PC-3 (cell line): ENCODE results near the gene PPP2CA. TPM values are rescaled to one million over a fixed set of nuclear protein-coding genes. Genes with fewer than 3 reads are reported as not detected.

Experiments used
- ATAC-seq: fragments of 200-7000 bp; cut with Tn5 transposase; 2 replicates; pipeline ENCODE4 v1.9.1; 2020; ENCODE audit warnings: mild to moderate bottlenecking, moderate library complexity
- BruUV-seq: library from RNA; stranded (reverse); fragments of 400-500 nt; replicated peaks from 2 replicates; lab custom pipeline; 2021; lab: Mats Ljungman, UMichigan
- CTCF ChIA-PET: fragments of 300-600 bp; sonication (Branson Sonifier 250); formaldehyde crosslinking; loops from one replicate; lab custom pipeline; 2022; ENCODE audit warnings: antibody characterized with exemption; lab: Charles Lee
- POLR2A ChIA-PET: fragments of 300-600 bp; sonication (Branson Sonifier 250); formaldehyde crosslinking; loops from one replicate; lab custom pipeline; 2022; ENCODE audit warnings: antibody characterized with exemption; ENCODE audit not compliant: unreplicated experiment; lab: Charles Lee
- DNase-seq: peaks from one replicate; pipeline ENCODE4 v3.0.0-alpha.2; 2015
- H2AFZ ChIP-seq: fragments of 300-600 bp; sonication (generic); 2 replicates; pipeline ENCODE4 v1.6.0; 2016; ENCODE audit warnings: antibody characterized with exemption, low read length
- H3F3A ChIP-seq: fragments of 300-600 bp; sonication (generic); one replicate; pipeline ENCODE4 v1.6.0; 2017; ENCODE audit warnings: antibody characterized with exemption, low read length, control low read depth, mild to moderate bottlenecking; ENCODE audit not compliant: unreplicated experiment
- H3K27ac ChIP-seq: fragments of 300-600 bp; sonication (generic); 2 replicates; pipeline ENCODE4 v1.5.1; 2016; ENCODE audit warnings: mild to moderate bottlenecking, low read length
- H3K27me3 ChIP-seq: fragments of 300-600 bp; sonication (generic); 2 replicates; pipeline ENCODE4 v1.6.1; 2016; ENCODE audit warnings: low read length, mixed read lengths
- H3K36me3 ChIP-seq: fragments of 300-600 bp; sonication (generic); 2 replicates; pipeline ENCODE4 v1.6.1; 2016; ENCODE audit warnings: low read depth, mixed run types, low read length, mixed read lengths
- H3K4me1 ChIP-seq: fragments of 300-600 bp; sonication (generic); 2 replicates; pipeline ENCODE4 v1.5.1; 2016; ENCODE audit warnings: low read length; ENCODE audit not compliant: insufficient read depth
- H3K4me2 ChIP-seq: fragments of 300-600 bp; sonication (generic); 2 replicates; pipeline ENCODE4 v1.6.0; 2016; ENCODE audit warnings: low read length
- H3K4me3 ChIP-seq: fragments of 300-600 bp; sonication (generic); 2 replicates; pipeline ENCODE4 v1.5.1; 2016; ENCODE audit warnings: mild to moderate bottlenecking, low read length, mixed read lengths
- H3K79me2 ChIP-seq: fragments of 300-600 bp; sonication (generic); 2 replicates; pipeline ENCODE4 v1.6.1; 2017; ENCODE audit warnings: low read length, mixed read lengths
- H3K9ac ChIP-seq: fragments of 300-600 bp; sonication (generic); 2 replicates; pipeline ENCODE4 v1.6.0; 2016; ENCODE audit warnings: mild to moderate bottlenecking, low read length
- H3K9me2 ChIP-seq: fragments of 300-600 bp; sonication (generic); replicated peaks from 2 replicates; pipeline ENCODE4 v1.6.1; 2016; ENCODE audit warnings: mixed run types, low read length, mixed read lengths
- H3K9me3 ChIP-seq: fragments of 300-600 bp; sonication (generic); 2 replicates; pipeline ENCODE4 v1.6.1; 2016; ENCODE audit warnings: low read length, mixed read lengths
- H4K20me1 ChIP-seq: fragments of 300-600 bp; sonication (generic); 2 replicates; pipeline ENCODE4 v1.6.1; 2016; ENCODE audit warnings: low read length, mixed read lengths
- EZH2 ChIP-seq: fragments of 300-600 bp; sonication (generic); IDR thresholded peaks from one replicate; pipeline ENCODE4 v1.6.1; 2017; ENCODE audit warnings: antibody characterized with exemption, mild to moderate bottlenecking, low read length; ENCODE audit not compliant: unreplicated experiment
- EZH2phosphoT487 ChIP-seq: fragments of 300-600 bp; sonication (generic); IDR thresholded peaks from 2 replicates; pipeline ENCODE4 v1.6.1; 2018; ENCODE audit warnings: mild to moderate bottlenecking, antibody characterized with exemption, low read length, borderline replicate concordance
- intact Hi-C: fragments of 100-400 bp; cut with micrococcal nuclease; formaldehyde crosslinking; loops from 2 replicates; pipeline ENCODE4 v1.9.0; 2023
- microRNA-seq: library from miRNA; unstranded; fragments of <30 nt; microRNA quantifications from one replicate; pipeline ENCODE4 v1.1.0, GENCODE V29; 2020; ENCODE audit not compliant: unreplicated experiment
- total RNA-seq: library from RNA; depleted of rRNA; stranded (reverse); fragments of >200 nt; gene quantifications from 2 replicates; pipeline ENCODE4 v1.2.3, GENCODE V29; 2014; rRNA removed
- TF ChIP-seq, protein P1 (sequence below): fragments of 300-600 bp; sonication (generic); conservative IDR thresholded peaks from 2 replicates; pipeline ENCODE4 v1.5.1; 2017; ENCODE audit warnings: antibody characterized with exemption, low read depth, mild to moderate bottlenecking, low read length

PPP2CA gene
- total RNA-seq, 1 experiment from 2014 or later, result 184 TPM

DNA sequence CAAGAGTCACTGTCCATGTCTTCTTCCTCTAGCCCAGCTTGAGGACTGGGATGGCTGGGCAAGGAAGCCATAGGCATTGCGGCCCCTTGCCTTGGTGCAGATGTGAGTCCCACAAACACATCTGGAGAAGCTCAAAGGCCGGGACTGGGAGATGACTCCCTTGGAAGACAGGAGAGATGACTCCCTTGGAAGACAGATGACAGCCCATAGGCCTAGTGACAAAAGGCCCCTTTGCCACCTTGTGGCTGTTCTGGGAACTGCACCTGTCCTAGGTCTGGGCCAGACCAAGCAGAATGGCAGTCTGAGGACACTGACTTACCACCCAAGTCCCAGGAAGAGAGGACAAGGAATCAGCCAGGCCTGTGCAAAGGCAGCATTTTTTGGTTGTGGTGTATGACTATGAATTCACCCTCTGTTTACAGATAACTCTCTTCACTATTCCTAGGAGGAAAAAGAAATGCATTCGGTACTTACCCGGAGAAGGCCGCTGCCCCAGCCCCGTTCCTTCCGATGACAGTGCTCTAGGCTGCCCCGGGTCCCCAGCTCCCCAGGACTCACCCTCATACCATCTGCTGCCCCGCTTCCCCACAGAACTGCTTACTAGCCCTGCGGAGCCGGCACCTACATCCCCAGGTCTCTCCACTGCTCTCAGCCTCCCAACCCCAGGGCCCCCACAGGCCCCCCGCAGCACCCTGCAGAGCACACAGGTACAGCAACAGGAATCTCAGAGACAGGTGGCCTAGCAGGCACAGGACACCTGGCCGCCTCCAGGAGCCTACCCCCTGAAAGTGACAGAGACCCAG is 79.9 kb downstream of the PPP2CA start:
- Histone ChIP-seq H3K27ac (no peak overlapping the region), H3K36me3 (peaks cover 42% of the 10 kb centered on the region), H3K9me3 (no peaks in the 10 kb centered on the region), H3K9me2 (no peaks in the 10 kb centered on the region), H2AFZ (no peak overlapping the region), H4K20me1 (peaks cover 5% of the 10 kb centered on the region; the same call in 1 of the 2 replicates), H3K4me3 (no peak overlapping the region), H3F3A (no peaks in the 10 kb centered on the region), H3K4me2 (no peak overlapping the region), H3K27me3 (no peaks in the 10 kb centered on the region), H3K4me1 (peaks cover 1% of the 10 kb centered on the region; the same call in 1 of the 2 replicates), H3K79me2 (peaks cover 20% of the 10 kb centered on the region; the same call in 1 of the 2 replicates), H3K9ac (no peak overlapping the region)
- intact Hi-C loops, result loop anchor here (1.0 kb wide), 1 partner anchor 107 kb away; no protein-coding TSS in a partner anchor
- ChIA-PET POLR2A (no interaction called here), CTCF (interaction anchor here (0.6 to 1.4 kb wide), 2 partner anchors 106 kb away, joined by 7 to 9 read pairs; no protein-coding TSS in a partner anchor)
- BruUV-seq, result no TSS peak
- peak; percentile 84 for ATAC-seq
- DNase-seq, result peak; percentile 82
- TF ChIP-seq EZH2phosphoT487 (no peak), EZH2 (no peak)
- TF ChIP-seq, protein P1, sequence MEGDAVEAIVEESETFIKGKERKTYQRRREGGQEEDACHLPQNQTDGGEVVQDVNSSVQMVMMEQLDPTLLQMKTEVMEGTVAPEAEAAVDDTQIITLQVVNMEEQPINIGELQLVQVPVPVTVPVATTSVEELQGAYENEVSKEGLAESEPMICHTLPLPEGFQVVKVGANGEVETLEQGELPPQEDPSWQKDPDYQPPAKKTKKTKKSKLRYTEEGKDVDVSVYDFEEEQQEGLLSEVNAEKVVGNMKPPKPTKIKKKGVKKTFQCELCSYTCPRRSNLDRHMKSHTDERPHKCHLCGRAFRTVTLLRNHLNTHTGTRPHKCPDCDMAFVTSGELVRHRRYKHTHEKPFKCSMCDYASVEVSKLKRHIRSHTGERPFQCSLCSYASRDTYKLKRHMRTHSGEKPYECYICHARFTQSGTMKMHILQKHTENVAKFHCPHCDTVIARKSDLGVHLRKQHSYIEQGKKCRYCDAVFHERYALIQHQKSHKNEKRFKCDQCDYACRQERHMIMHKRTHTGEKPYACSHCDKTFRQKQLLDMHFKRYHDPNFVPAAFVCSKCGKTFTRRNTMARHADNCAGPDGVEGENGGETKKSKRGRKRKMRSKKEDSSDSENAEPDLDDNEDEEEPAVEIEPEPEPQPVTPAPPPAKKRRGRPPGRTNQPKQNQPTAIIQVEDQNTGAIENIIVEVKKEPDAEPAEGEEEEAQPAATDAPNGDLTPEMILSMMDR, result peak; percentile 73

DNA sequence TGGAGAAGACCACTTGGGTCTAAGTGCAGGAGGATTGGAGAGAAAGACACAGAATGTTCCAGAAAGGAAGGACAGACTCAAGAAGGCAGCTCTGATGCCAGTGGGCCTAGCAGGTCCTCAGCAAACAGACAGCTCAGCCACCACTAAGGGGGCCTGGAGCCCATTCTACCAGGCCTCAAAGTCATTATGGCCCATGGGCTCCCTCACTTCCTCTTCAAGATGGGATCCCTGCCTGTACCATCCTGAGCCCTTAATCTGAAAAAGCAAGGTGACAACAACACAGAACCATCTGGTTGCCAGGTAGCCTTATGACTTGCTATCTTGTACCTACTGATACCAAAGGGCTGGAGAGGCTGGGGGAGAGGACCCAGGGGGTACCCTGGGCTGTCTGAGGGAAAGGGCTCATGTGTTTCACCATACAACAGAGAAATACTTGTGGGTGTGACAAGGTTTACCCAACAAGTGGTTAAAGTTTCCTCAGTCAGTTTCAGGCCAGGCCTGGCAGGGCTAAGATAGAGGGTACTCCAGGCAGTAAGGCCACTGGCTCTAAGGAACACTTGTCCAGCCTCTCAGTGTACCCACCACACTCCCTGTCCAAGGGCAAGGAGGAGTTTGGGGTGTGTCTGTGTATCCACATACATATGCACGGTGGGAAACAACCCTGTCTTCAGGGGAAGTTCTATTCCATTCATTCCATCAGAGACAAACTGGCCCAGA is 80.7 kb downstream of the PPP2CA start:
- no peaks in the 10 kb centered on the region for H3F3A ChIP-seq

More for the DNA sequence above, 80.7 kb downstream of the PPP2CA start:
- peaks cover 5% of the 10 kb centered on the region; the same call in 1 of the 2 replicates for H4K20me1 ChIP-seq
- intact Hi-C loops, result no loop called here
- no peaks in the 10 kb centered on the region for H3K9me2 ChIP-seq
- H3K4me3 ChIP-seq, result no peak overlapping the region
- H3K27ac ChIP-seq, result no peak overlapping the region
- H2AFZ ChIP-seq, result no peak overlapping the region
- H3K9me3 ChIP-seq, result no peaks in the 10 kb centered on the region
- no peak overlapping the region for H3K9ac ChIP-seq
- H3K4me1 ChIP-seq, result peaks cover 6% of the 10 kb centered on the region; the same call in 1 of the 2 replicates
- peaks cover 36% of the 10 kb centered on the region for H3K36me3 ChIP-seq
- no peak overlapping the region for H3K4me2 ChIP-seq
- H3K27me3 ChIP-seq, result no peaks in the 10 kb centered on the region
- ATAC-seq (no peak), DNase-seq (no peak)
- no TSS peak for BruUV-seq
- TF ChIP-seq EZH2, result no peak
- no peak for TF ChIP-seq EZH2phosphoT487
- TF ChIP-seq, protein P1, result no peak
- POLR2A ChIA-PET, result no interaction called here
- H3K79me2 ChIP-seq, result peaks cover 20% of the 10 kb centered on the region; the same call in 1 of the 2 replicates
- CTCF ChIA-PET, result interaction anchor here (0.6 kb wide), 1 partner anchor 106 kb away, joined by 7 read pairs; no protein-coding TSS in a partner anchor

Small RNAs within 50 kb of the gene (microRNA-seq; reads per million reads assigned to microRNA genes)
- gene MIR3661, result 0.75 reads per million

Other genes with a start within 250 kb of the PPP2CA start
- 193 and 220 TPM in 2 replicates for gene VDAC1, start 221.1 kb downstream of the PPP2CA start, total RNA-seq
- gene TCF7, start 111.4 kb downstream of the PPP2CA start, total RNA-seq, result 3.9 and 7.0 TPM in 2 replicates
- gene SKP1, start 49.1 kb downstream of the PPP2CA start, total RNA-seq, result 197 and 220 TPM in 2 replicates
- 0.17 TPM in 1 of 2 replicates, not detected in the other for gene CDKL3, start 141.1 kb upstream of the PPP2CA start, total RNA-seq
- gene UBE2B, start 145.5 kb upstream of the PPP2CA start, total RNA-seq, result 9.5 and 10.0 TPM in 2 replicates
- 29.7 and 38.2 TPM in 2 replicates for gene CDKN2AIPNL, start 185.8 kb upstream of the PPP2CA start, total RNA-seq